ENCODE data around the gene KRT82.

DNA sequence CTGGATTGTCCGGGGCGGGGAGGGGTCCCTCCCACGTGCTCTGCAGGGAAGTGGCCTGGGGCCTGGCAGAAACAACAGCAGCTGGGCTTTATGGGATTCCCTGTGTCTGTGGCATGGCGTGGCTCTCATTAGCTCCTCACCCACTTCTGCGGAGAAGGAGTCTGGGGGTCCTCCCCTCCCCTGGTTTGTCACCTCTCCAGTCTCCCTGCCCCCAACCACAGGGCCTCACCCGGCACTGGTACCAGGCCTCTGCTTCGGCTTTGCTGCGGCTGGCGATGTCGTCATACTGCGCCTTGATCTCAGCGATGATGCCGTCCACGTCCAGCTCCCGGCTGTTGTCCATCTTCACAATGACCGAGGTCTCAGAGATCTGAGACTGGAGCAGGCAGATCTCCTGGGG is 6.4 kb downstream of the KRT82 start:
- no peak for TF ChIP-seq CTCF (IDR thresholded peaks at IDR 0.05)
- no peak for TF ChIP-seq POLR2A (IDR thresholded peaks at IDR 0.05)
- no peak for TF ChIP-seq POLR2AphosphoS5 (IDR thresholded peaks at IDR 0.05; ENCODE audit: insufficient read depth in 1 of 2, low read depth in 1 of 2)

All from vagina (tissue), 2 donors.